IMR-90 (cell line): ENCODE results near the gene PBXIP1. TPM values are rescaled to one million over a fixed set of nuclear protein-coding genes. Genes with fewer than 3 reads are reported as not detected.

Experiments
- ATAC-seq: fragments of 200-7000 bp; cut with Tn5 transposase; 2 replicates; pipeline ENCODE4 v1.9.1; 2020; ENCODE audit warnings: low read depth, mild to moderate bottlenecking, moderate library complexity
- BruUV-seq: library from RNA; stranded (reverse); fragments of 400-500 nt; replicated peaks from 2 replicates; lab custom pipeline; 2021; lab: Mats Ljungman, UMichigan
- CTCF ChIA-PET: fragments of 300-600 bp; formaldehyde crosslinking; extraction: SDS; loops from one replicate; lab custom pipeline; 2021; ENCODE audit warnings: antibody characterized with exemption; lab: Yijun Ruan, JAX
- POLR2A ChIA-PET: fragments of 300-600 bp; sonication (Branson Sonifier 250); formaldehyde crosslinking; loops from one replicate; lab custom pipeline; 2022; ENCODE audit warnings: antibody characterized with exemption; ENCODE audit not compliant: unreplicated experiment; lab: Charles Lee
- DNase-seq: peaks from one replicate; pipeline ENCODE4 v3.0.0; 2013
- H2AFZ ChIP-seq: replicated peaks from 2 replicates; pipeline ENCODE3; 2013; ENCODE audit warnings: low read length, mild to moderate bottlenecking; ENCODE audit not compliant: poor library complexity
- H2AK5ac ChIP-seq: 2 replicates; pipeline ENCODE4 v1.6.1; 2013; ENCODE audit warnings: low read depth, low read length, inconsistent platforms
- H2AK9ac ChIP-seq: replicated peaks from 2 replicates; pipeline ENCODE3; 2013; ENCODE audit warnings: mild to moderate bottlenecking, low read depth, low read length, moderate library complexity; ENCODE audit not compliant: poor library complexity
- H2BK120ac ChIP-seq: 2 replicates; pipeline ENCODE4 v1.6.1; 2013; ENCODE audit warnings: low read depth, low read length, inconsistent platforms
- H2BK15ac ChIP-seq: 3 replicates; pipeline ENCODE4 v1.6.1; 2013; ENCODE audit warnings: low read depth, low read length, inconsistent platforms
- H2BK20ac ChIP-seq: 2 replicates; pipeline ENCODE4 v1.6.1; 2013; ENCODE audit warnings: low read depth, mild to moderate bottlenecking, inconsistent platforms, low read length, moderate library complexity
- H2BK5ac ChIP-seq: 2 replicates; pipeline ENCODE4 v1.6.1; 2013; ENCODE audit warnings: mild to moderate bottlenecking, low read depth, low read length, inconsistent platforms; ENCODE audit not compliant: poor library complexity, severe bottlenecking
- H3K14ac ChIP-seq: replicated peaks from 2 replicates; pipeline ENCODE4 v1.6.1; 2013; ENCODE audit warnings: low read depth, low read length, inconsistent platforms
- H3K18ac ChIP-seq: 2 replicates; pipeline ENCODE4 v1.6.1; 2013; ENCODE audit warnings: low read depth, low read length, control low read depth
- H3K23ac ChIP-seq: 2 replicates; pipeline ENCODE4 v1.6.1; 2013; ENCODE audit warnings: low read depth, low read length, inconsistent platforms
- H3K27ac ChIP-seq: 2 replicates; pipeline ENCODE4 v1.5.1; 2013; ENCODE audit warnings: mild to moderate bottlenecking, control low read depth, low read length; ENCODE audit not compliant: insufficient read depth
- H3K27me3 ChIP-seq: 2 replicates; pipeline ENCODE4 v1.6.1; 2013; ENCODE audit warnings: low read length; ENCODE audit not compliant: control insufficient read depth, insufficient read depth
- H3K36me3 ChIP-seq: 2 replicates; pipeline ENCODE4 v1.6.1; 2013; ENCODE audit warnings: low read length, mixed read lengths; ENCODE audit not compliant: control insufficient read depth, insufficient read depth
- H3K4ac ChIP-seq: 2 replicates; pipeline ENCODE4 v1.6.1; 2013; ENCODE audit warnings: low read depth, low read length, inconsistent platforms
- H3K4me1 ChIP-seq: 2 replicates; pipeline ENCODE4 v1.6.1; 2013; ENCODE audit warnings: low read length, mixed read lengths; ENCODE audit not compliant: control insufficient read depth, insufficient read depth
- H3K4me2 ChIP-seq: 2 replicates; pipeline ENCODE4 v1.6.1; 2013; ENCODE audit warnings: low read depth, mild to moderate bottlenecking, control low read depth, low read length, moderate library complexity
- H3K4me3 ChIP-seq: 2 replicates; pipeline ENCODE4 v1.5.1; 2013; ENCODE audit warnings: low read depth, mild to moderate bottlenecking, control low read depth, low read length, moderate library complexity; ENCODE audit not compliant: insufficient read depth
- H3K56ac ChIP-seq: 2 replicates; pipeline ENCODE4 v1.6.1; 2013; ENCODE audit warnings: low read length, inconsistent platforms; ENCODE audit not compliant: insufficient read depth; ENCODE audit errors: extremely low read depth
- H3K79me1 ChIP-seq, 2 experiments: 2 replicates each; pipeline ENCODE4 v1.6.1; 2013; ENCODE audit warnings: low read length in 2 of 2, inconsistent platforms in 1 of 2, low read depth in 1 of 2
- H3K9ac ChIP-seq: 2 replicates; pipeline ENCODE4 v1.6.1; 2013; ENCODE audit warnings: low read depth, low read length, control low read depth
- H3K9me1 ChIP-seq: 2 replicates; pipeline ENCODE4 v1.6.1; 2013; ENCODE audit warnings: low read length, inconsistent platforms; ENCODE audit not compliant: insufficient read depth
- H3K9me3 ChIP-seq: 2 replicates; pipeline ENCODE4 v1.6.1; 2013; ENCODE audit warnings: low read length; ENCODE audit not compliant: control insufficient read depth, insufficient read depth
- H4K20me1 ChIP-seq: 2 replicates; pipeline ENCODE4 v1.6.1; 2013; ENCODE audit warnings: low read length, inconsistent platforms; ENCODE audit not compliant: insufficient read depth
- H4K5ac ChIP-seq: 2 replicates; pipeline ENCODE4 v1.6.1; 2013; ENCODE audit warnings: mild to moderate bottlenecking, low read depth, low read length, control low read depth
- H4K8ac ChIP-seq, 2 experiments: 2 replicates each; pipeline ENCODE4 v1.6.1; 2013; ENCODE audit warnings: low read depth in 2 of 2, low read length in 2 of 2, control low read depth in 1 of 2, inconsistent platforms in 1 of 2
- H4K91ac ChIP-seq: 2 replicates; pipeline ENCODE4 v1.6.1; 2013; ENCODE audit warnings: low read depth, low read length, inconsistent platforms; ENCODE audit not compliant: insufficient read depth
- BHLHE40 ChIP-seq: fragments of 150-350 bp; IDR thresholded peaks from 2 replicates; pipeline ENCODE4 v1.6.1; 2016; ENCODE audit warnings: mild to moderate bottlenecking, low read depth, low read length
- CEBPB ChIP-seq: IDR thresholded peaks from 2 replicates; pipeline ENCODE4 v1.6.1; 2012; ENCODE audit warnings: low read depth, low read length, improper control_type of control experiment
- CHD1 ChIP-seq: IDR thresholded peaks from 2 replicates; pipeline ENCODE4 v1.6.1; 2012; ENCODE audit warnings: low read depth, low read length, improper control_type of control experiment
- FOS ChIP-seq: fragments of 150-350 bp; IDR thresholded peaks from 2 replicates; pipeline ENCODE4 v1.6.1; 2016; ENCODE audit warnings: low read depth, low read length
- MAFK ChIP-seq: IDR thresholded peaks from 2 replicates; pipeline ENCODE4 v1.6.1; 2012; ENCODE audit warnings: low read depth, low read length, improper control_type of control experiment
- MAZ ChIP-seq: IDR thresholded peaks from 2 replicates; pipeline ENCODE4 v1.6.1; 2012; ENCODE audit warnings: low read depth, mild to moderate bottlenecking, low read length, improper control_type of control experiment, moderate library complexity, borderline replicate concordance
- MXI1 ChIP-seq: IDR thresholded peaks from 2 replicates; pipeline ENCODE4 v1.6.1; 2012; ENCODE audit warnings: low read depth, mild to moderate bottlenecking, low read length, moderate library complexity, borderline replicate concordance
- POLR2A ChIP-seq: IDR thresholded peaks from 2 replicates; pipeline ENCODE4 v1.6.1; 2012; ENCODE audit warnings: mild to moderate bottlenecking, low read depth, low read length
- RAD21 ChIP-seq: IDR thresholded peaks from 2 replicates; pipeline ENCODE4 v1.6.1; 2012; ENCODE audit warnings: low read length, improper control_type of control experiment
- RCOR1 ChIP-seq: IDR thresholded peaks from 2 replicates; pipeline ENCODE4 v1.6.1; 2012; ENCODE audit warnings: mild to moderate bottlenecking, low read length, improper control_type of control experiment; ENCODE audit not compliant: insufficient replicate concordance
- RFX5 ChIP-seq: IDR thresholded peaks from 2 replicates; pipeline ENCODE4 v1.8.0; 2012; ENCODE audit warnings: low read depth, mild to moderate bottlenecking, low read length, moderate library complexity
- SMC3 ChIP-seq: fragments of 150-350 bp; IDR thresholded peaks from 2 replicates; pipeline ENCODE4 v1.6.1; 2016; ENCODE audit warnings: low read depth, mild to moderate bottlenecking, antibody characterized with exemption, low read length, moderate library complexity
- WGBS, 2 experiments: methylation state at CpG; one replicate each; pipeline versions ENCODE4 v1.1.5 to v1.1.7; 2013; ENCODE audit warnings: missing lambda C conversion rate in 2 of 2; ENCODE audit not compliant: insufficient read length in 1 of 2; ENCODE audit errors: extremely low coverage in 2 of 2; 5-methylcytosine and 5-hydroxymethylcytosine counted together
- dilution Hi-C: fragments of 300-500 bp; cut with HindIII; formaldehyde crosslinking; loops from one replicate; pipeline ENCODE4 v1.14.3; 2018; ENCODE audit warnings: low sequenced_read_pairs; ENCODE audit not compliant: unreplicated experiment
- in situ Hi-C: fragments of 300-500 bp; cut with MboI; formaldehyde crosslinking; loops from 3 replicates; pipeline ENCODE4 v1.14.3; 2019; ENCODE audit warnings: low sequenced_read_pairs, inconsistent platforms, mixed read lengths
- intact Hi-C: fragments of 100-400 bp; cut with micrococcal nuclease; formaldehyde crosslinking; loops from 2 replicates; pipeline ENCODE4 v1.10.0; 2022
- polyA plus RNA-seq, 3 experiments: library from polyadenylated mRNA; depleted of rRNA; stranded (reverse); fragments of >200 nt; gene quantifications; 2 replicates each; pipeline ENCODE4 v1.2.3, GENCODE V29; 2012; ENCODE audit warnings: low replicate concordance in 1 of 3
- total RNA-seq: library from RNA; depleted of rRNA; stranded (reverse); fragments of >200 nt; gene quantifications from 2 replicates; pipeline ENCODE4 v1.2.3, GENCODE V29; 2012
- TF ChIP-seq, protein P1 (sequence below): fragments of 150-350 bp; IDR thresholded peaks from 2 replicates; pipeline ENCODE4 v1.6.1; 2016; ENCODE audit warnings: low read depth, mild to moderate bottlenecking, low read length, moderate library complexity, borderline replicate concordance
- TF ChIP-seq, protein P2 (sequence below): conservative IDR thresholded peaks from 2 replicates; pipeline ENCODE4 v1.5.1; 2012; ENCODE audit warnings: mild to moderate bottlenecking, low read depth, low read length, improper control_type of control experiment
- TF ChIP-seq, protein P3 (sequence below): fragments of 150-350 bp; IDR thresholded peaks from 2 replicates; pipeline ENCODE4 v1.6.1; 2017; ENCODE audit warnings: mild to moderate bottlenecking, antibody characterized with exemption, low read length, low read depth

Gene PBXIP1
- total and polyA plus RNA-seq, 2 of the 4 experiments (the other 2 are of a cell fraction): 28.3 to 44.2 TPM

DNA sequence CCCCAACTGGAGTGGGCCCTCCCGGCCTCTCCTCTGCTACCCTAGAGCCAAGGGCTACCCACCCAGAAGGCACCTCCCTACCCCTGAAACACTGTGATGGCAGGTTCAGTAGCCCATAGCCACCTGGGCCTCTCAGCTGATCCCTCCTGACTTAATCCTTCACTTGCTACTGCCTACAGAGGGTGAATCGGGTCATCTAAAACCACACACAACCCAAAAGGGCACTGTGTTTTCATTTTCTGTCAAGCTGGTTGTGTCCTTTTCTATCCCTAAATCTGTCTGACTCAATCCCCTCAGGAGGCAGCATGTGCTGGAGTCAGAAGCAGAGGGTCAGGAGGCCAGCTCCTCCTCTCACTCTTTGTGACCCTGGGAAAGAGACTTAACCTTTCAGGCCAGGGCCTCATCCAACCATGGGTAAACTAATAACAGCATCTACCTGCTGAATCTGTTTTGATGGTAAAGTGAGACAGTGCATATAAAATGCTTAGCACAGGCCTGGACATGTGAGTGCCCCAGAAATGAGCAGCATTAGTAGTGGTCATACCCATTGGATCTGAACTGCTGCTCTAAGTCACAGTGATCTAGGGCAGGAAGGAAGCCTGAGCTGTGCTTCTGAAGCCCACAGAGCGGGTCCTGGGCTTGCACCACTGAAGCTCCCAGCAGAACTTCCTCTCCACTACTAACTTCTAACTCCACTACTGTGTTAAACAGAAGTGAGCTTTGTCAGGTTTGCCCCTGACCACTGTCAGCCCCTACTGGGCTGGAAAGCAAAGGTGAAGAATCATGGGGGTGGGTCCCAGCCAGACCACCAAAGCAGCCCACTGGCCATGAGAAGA lies 30.3 kb downstream of the PBXIP1 start:
- H3K27ac ChIP-seq: no peak overlapping the region
- H2BK5ac ChIP-seq: no peak overlapping the region
- CTCF ChIA-PET: no interaction called here
- TF ChIP-seq, protein P1, sequence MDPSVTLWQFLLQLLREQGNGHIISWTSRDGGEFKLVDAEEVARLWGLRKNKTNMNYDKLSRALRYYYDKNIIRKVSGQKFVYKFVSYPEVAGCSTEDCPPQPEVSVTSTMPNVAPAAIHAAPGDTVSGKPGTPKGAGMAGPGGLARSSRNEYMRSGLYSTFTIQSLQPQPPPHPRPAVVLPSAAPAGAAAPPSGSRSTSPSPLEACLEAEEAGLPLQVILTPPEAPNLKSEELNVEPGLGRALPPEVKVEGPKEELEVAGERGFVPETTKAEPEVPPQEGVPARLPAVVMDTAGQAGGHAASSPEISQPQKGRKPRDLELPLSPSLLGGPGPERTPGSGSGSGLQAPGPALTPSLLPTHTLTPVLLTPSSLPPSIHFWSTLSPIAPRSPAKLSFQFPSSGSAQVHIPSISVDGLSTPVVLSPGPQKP: no peak
- TF ChIP-seq MAZ (no peak), CHD1 (no peak), CEBPB (no peak), BHLHE40 (no peak), MAFK (no peak), FOS (no peak), RFX5 (no peak), RAD21 (no peak), SMC3 (no peak), MXI1 (no peak), POLR2A (no peak), RCOR1 (no peak)
- TF ChIP-seq, protein P2, sequence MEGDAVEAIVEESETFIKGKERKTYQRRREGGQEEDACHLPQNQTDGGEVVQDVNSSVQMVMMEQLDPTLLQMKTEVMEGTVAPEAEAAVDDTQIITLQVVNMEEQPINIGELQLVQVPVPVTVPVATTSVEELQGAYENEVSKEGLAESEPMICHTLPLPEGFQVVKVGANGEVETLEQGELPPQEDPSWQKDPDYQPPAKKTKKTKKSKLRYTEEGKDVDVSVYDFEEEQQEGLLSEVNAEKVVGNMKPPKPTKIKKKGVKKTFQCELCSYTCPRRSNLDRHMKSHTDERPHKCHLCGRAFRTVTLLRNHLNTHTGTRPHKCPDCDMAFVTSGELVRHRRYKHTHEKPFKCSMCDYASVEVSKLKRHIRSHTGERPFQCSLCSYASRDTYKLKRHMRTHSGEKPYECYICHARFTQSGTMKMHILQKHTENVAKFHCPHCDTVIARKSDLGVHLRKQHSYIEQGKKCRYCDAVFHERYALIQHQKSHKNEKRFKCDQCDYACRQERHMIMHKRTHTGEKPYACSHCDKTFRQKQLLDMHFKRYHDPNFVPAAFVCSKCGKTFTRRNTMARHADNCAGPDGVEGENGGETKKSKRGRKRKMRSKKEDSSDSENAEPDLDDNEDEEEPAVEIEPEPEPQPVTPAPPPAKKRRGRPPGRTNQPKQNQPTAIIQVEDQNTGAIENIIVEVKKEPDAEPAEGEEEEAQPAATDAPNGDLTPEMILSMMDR: no peak
- TF ChIP-seq, protein P3, sequence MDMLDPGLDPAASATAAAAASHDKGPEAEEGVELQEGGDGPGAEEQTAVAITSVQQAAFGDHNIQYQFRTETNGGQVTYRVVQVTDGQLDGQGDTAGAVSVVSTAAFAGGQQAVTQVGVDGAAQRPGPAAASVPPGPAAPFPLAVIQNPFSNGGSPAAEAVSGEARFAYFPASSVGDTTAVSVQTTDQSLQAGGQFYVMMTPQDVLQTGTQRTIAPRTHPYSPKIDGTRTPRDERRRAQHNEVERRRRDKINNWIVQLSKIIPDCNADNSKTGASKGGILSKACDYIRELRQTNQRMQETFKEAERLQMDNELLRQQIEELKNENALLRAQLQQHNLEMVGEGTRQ: no peak

More for the DNA sequence above, 30.3 kb downstream of the PBXIP1 start:
- POLR2A ChIA-PET: no interaction called here
- no peaks in the 10 kb centered on the region for H3K9me1 ChIP-seq
- peaks cover 25% of the 10 kb centered on the region for H3K36me3 ChIP-seq
- H2BK15ac ChIP-seq: no peak overlapping the region
- no peak overlapping the region for H3K56ac ChIP-seq
- H3K4me1 ChIP-seq: no peaks in the 10 kb centered on the region
- no peak overlapping the region for H2AK5ac ChIP-seq
- no peak overlapping the region for H2AK9ac ChIP-seq
- H2BK20ac ChIP-seq: no peak overlapping the region
- no peak overlapping the region for H3K9ac ChIP-seq
- no peak overlapping the region for H3K4me3 ChIP-seq
- H3K14ac ChIP-seq: no peak overlapping the region
- no peak overlapping the region for H4K5ac ChIP-seq
- H2BK120ac ChIP-seq: no peak overlapping the region
- in situ Hi-C loops (no loop called here), intact Hi-C loops (no loop called here), dilution Hi-C loops (no loop called here)
- H3K4me2 ChIP-seq: no peak overlapping the region
- ATAC-seq (no peak), DNase-seq (no peak)
- H4K8ac ChIP-seq: no peak overlapping the region
- no TSS peak for BruUV-seq
- no peak overlapping the region for H3K4ac ChIP-seq
- H3K23ac ChIP-seq: no peak overlapping the region
- 100% methylated on average over 2 of the region's 3 CpGs; no CpG with 5 or more reads in 1 of the 2 experiments for WGBS, 2 experiments
- H3K79me1 ChIP-seq: no peaks in the 10 kb centered on the region
- no peak overlapping the region for H4K91ac ChIP-seq
- no peaks in the 10 kb centered on the region for H3K27me3 ChIP-seq
- no peaks in the 10 kb centered on the region for H3K9me3 ChIP-seq
- no peaks in the 10 kb centered on the region for H4K20me1 ChIP-seq
- no peak overlapping the region for H3K18ac ChIP-seq
- H2AFZ ChIP-seq: no peak overlapping the region
